ENCODE data around the gene TBL2. TPM values are rescaled to one million over a fixed set of nuclear protein-coding genes. Genes with fewer than 3 reads are reported as not detected.

Gene TBL2
- total RNA-seq, 4 donors from 2014 or later, result 31.9 to 56.3 (median 46.2) TPM

GRCh38 chr7:73565675-73566340, 12.6 kb downstream of the TBL2 start:
- no peaks in the 10 kb centered on the region for H3K9me3 ChIP-seq
- no peak for TF ChIP-seq CTCF (IDR thresholded peaks at IDR 0.05)
- no peaks in the 10 kb centered on the region for H3K27me3 ChIP-seq
- WGBS, 2 donors (ENCODE audit: low coverage in 1 of 2), result 35 to 40% methylated on average over 4 to 7 of the region's 7 CpGs
- H3K4me1 ChIP-seq, result peaks cover 0 to 6% (median 0%) of the 10 kb centered on the region in 4 donors
- intact Hi-C loops (cut with DNase I; ENCODE audit: low total_unique reads), result no loop called here
- in situ Hi-C loops (cut with MboI; ENCODE audit: low pct_ligation_motif_present in 1 of 4, low pct_unique_long_range_greater_than_20kb in 1 of 4, low sequenced_read_pairs in 3 of 4), result no loop called here
- no peak for DNase-seq
- H3K27ac ChIP-seq, result no peak overlapping the region
- peak overlapping the region in 3 of 4 donors; percentile 17 to 40 (median 27) for H3K4me3 ChIP-seq
- H3K36me3 ChIP-seq, result peaks cover 0 to 9% (median 4%) of the 10 kb centered on the region in 4 donors

GRCh38 chr7:73560109-73560835, 18.1 kb downstream of the TBL2 start:
- intact Hi-C loops (cut with DNase I; ENCODE audit: low total_unique reads) (no loop called here), in situ Hi-C loops (cut with MboI; ENCODE audit: low pct_ligation_motif_present in 1 of 4, low pct_unique_long_range_greater_than_20kb in 1 of 4, low sequenced_read_pairs in 3 of 4) (no loop called here)
- Histone ChIP-seq H3K9me3 (no peaks in the 10 kb centered on the region), H3K4me3 (no peak overlapping the region), H3K36me3 (no peaks in the 10 kb centered on the region), H3K27ac (no peak overlapping the region), H3K4me1 (peaks cover 7 to 20% (median 13%) of the 10 kb centered on the region in 4 donors), H3K27me3 (no peaks in the 10 kb centered on the region)
- no peak for DNase-seq
- 46 to 68% methylated on average over 4 to 11 of the region's 11 CpGs for WGBS, 2 donors (ENCODE audit: low coverage in 1 of 2)
- no peak for TF ChIP-seq POLR2AphosphoS5 (IDR thresholded peaks at IDR 0.05)
- TF ChIP-seq POLR2A (IDR thresholded peaks at IDR 0.05), result no peak
- TF ChIP-seq EP300 (IDR thresholded peaks at IDR 0.05; ENCODE audit: low read depth), result no peak
- no peak for TF ChIP-seq CTCF (IDR thresholded peaks at IDR 0.05)

DNA sequence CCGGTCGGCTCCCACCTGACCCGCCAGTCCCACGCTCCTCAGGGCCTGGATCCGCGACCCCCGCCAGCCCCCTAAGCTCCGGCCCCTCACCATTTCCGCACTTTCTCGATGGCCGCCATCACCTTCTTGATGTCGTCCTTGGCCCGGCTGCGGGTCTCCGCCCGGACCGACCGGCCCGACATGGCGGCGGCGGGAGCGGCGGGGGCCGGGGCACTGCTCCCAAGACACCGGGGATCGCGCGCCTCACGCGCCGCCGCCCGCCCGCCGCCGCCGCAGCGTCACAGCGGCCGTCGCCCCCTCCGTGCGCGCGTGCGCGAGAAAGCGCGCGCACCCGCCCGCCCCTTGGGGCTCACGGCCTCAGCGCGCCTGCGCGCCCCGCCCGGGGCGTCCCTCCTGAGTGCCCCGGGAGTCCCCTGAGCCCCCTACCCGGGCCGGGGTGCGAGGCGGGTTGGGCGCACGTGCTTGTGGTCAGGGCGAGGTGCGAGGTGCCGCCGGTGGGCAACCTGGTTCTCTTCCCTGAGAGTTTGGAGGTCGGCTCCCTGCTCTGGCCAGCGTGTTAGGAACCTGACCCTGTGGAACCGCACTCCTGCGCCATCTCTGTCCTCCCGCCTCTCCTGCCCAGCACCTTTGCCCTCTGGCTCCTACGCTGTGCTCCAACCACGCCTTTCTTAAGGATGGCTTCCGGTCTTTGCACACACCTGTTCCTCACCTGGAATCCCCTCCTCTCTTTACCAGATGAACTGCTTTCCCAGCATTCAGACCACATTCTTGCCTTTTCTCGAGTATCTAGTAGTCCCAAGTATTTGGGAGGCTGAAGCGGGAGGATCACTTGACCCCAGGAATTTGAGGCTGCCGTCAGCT, 20.8 kb downstream of the TBL2 start, which contains the start of gene BCL7B:
TSS of gene BCL7B (minus strand) at position 294 of the 861 bp plus-strand sequence. CDS start at position 182, 112 bp downstream.
- peaks cover 0 to 15% (median 0%) of the 10 kb centered on the region in 4 donors for H3K36me3 ChIP-seq
- H3K27me3 ChIP-seq, result no peaks in the 10 kb centered on the region
- 8% methylated on average over 43 of the region's 83 CpGs; no CpG with 5 or more reads in 1 of the 2 donors for WGBS, 2 donors (ENCODE audit: low coverage in 1 of 2)
- H3K4me1 ChIP-seq, result peaks cover 7 to 34% (median 20%) of the 10 kb centered on the region in 4 donors
- no peaks in the 10 kb centered on the region for H3K9me3 ChIP-seq
- intact Hi-C loops (cut with DNase I; ENCODE audit: low total_unique reads), result no loop called here
- TF ChIP-seq POLR2A (IDR thresholded peaks at IDR 0.05) (peak; percentile 83), POLR2AphosphoS5 (IDR thresholded peaks at IDR 0.05) (peak; percentile 27 to 87 (median 59)), EP300 (IDR thresholded peaks at IDR 0.05; ENCODE audit: low read depth) (no peak)
- peak; percentile 80 for DNase-seq
- peak within 1 kb of the TSS; percentile 72 to 97 (median 88) for H3K4me3 ChIP-seq
- H3K27ac ChIP-seq, result peak within 1 kb of the TSS; percentile 99 to 100 (median 100)
- in situ Hi-C loops (cut with MboI; ENCODE audit: low pct_ligation_motif_present in 1 of 4, low pct_unique_long_range_greater_than_20kb in 1 of 4, low sequenced_read_pairs in 3 of 4), result no loop called here

DNA sequence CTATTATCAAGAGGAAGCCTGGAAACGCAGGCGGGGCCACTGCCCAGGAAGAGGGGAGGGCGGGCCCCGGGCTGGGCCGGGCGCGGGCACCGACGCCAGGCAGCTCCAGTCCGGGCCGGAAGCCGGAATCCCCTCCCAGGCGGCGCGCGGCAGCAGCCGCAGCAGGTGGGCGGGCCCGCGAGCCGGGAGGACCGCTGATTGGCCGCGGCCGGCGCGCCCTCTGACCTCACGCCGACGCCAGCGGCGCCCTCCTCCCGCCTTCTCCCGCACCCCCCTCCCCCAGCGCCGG, 21.3 kb downstream of the TBL2 start:
- intact Hi-C loops (cut with DNase I; ENCODE audit: low total_unique reads), result no loop called here
- in situ Hi-C loops (cut with MboI; ENCODE audit: low pct_ligation_motif_present in 1 of 4, low pct_unique_long_range_greater_than_20kb in 1 of 4, low sequenced_read_pairs in 3 of 4), result no loop called here
- peak; percentile 96 for DNase-seq
- Histone ChIP-seq H3K4me1 (peaks cover 7 to 34% (median 20%) of the 10 kb centered on the region in 4 donors), H3K27me3 (no peaks in the 10 kb centered on the region), H3K27ac (peak overlapping the region; percentile 99 to 100 (median 100)), H3K36me3 (peaks cover 0 to 21% (median 1%) of the 10 kb centered on the region in 4 donors), H3K4me3 (peak overlapping the region; percentile 72 to 97 (median 88)), H3K9me3 (no peaks in the 10 kb centered on the region)
- TF ChIP-seq POLR2A (IDR thresholded peaks at IDR 0.05) (no peak), POLR2AphosphoS5 (IDR thresholded peaks at IDR 0.05) (no peak), EP300 (IDR thresholded peaks at IDR 0.05; ENCODE audit: low read depth) (no peak), CTCF (IDR thresholded peaks at IDR 0.05) (no peak)
- 0% methylated on average over 35 of the region's 36 CpGs; no CpG with 5 or more reads in 1 of the 2 donors for WGBS, 2 donors (ENCODE audit: low coverage in 1 of 2)
